ENCODE measurements around the gene GAB2.

GRCh38 chr11:78428773-78429172 is 11.2 kb upstream of the GAB2 start:
- TF ChIP-seq POLR2A (IDR thresholded peaks at IDR 0.05; ENCODE audit: low read length): no peak
- TF ChIP-seq GATA1 (IDR thresholded peaks at IDR 0.05; ENCODE audit: low read depth, low read length): no peak

Measured in erythroblast (primary cell).